ENCODE data around the gene RTKN. TPM values are rescaled to one million over a fixed set of nuclear protein-coding genes. Genes with fewer than 3 reads are reported as not detected.

RTKN gene
- total RNA-seq, 1 experiment from 2014 or later: 94.0 TPM

DNA sequence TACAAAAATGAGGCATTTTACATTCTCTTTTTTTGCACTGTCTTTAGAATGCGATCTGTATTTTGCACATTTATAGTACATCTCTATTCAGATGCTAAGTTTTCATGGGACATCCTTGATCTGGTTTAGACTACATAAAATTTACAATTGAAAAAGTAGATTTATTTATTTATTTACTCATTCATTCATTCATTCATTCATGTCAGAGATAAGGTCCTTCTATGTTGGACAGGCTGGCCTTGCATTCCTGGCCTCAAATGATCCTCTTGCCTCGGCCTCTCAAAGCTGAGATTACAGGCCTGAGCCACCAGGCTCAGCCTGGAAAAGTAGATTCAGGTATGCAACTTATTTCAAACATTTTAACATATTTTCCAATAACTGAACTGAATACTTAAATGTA is 45.6 kb downstream of the RTKN start (continued):
- TF ChIP-seq, protein P1, sequence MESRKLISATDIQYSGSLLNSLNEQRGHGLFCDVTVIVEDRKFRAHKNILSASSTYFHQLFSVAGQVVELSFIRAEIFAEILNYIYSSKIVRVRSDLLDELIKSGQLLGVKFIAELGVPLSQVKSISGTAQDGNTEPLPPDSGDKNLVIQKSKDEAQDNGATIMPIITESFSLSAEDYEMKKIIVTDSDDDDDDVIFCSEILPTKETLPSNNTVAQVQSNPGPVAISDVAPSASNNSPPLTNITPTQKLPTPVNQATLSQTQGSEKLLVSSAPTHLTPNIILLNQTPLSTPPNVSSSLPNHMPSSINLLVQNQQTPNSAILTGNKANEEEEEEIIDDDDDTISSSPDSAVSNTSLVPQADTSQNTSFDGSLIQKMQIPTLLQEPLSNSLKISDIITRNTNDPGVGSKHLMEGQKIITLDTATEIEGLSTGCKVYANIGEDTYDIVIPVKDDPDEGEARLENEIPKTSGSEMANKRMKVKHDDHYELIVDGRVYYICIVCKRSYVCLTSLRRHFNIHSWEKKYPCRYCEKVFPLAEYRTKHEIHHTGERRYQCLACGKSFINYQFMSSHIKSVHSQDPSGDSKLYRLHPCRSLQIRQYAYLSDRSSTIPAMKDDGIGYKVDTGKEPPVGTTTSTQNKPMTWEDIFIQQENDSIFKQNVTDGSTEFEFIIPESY (IDR thresholded peaks at IDR 0.05; ENCODE audit: extremely low read depth, insufficient replicate concordance, low read length): no peak
- TF ChIP-seq ZNF274 (IDR thresholded peaks at IDR 0.05; ENCODE audit: low read depth, low read length) (no peak), EGR1 (IDR thresholded peaks at IDR 0.05; ENCODE audit: low read depth) (no peak), YY1 (IDR thresholded peaks at IDR 0.05; ENCODE audit: extremely low read depth, insufficient replicate concordance, low read depth, low read length) (no peak), ZFX (IDR thresholded peaks at IDR 0.05) (no peak), FOSL1 (IDR thresholded peaks at IDR 0.05; ENCODE audit: low read depth) (no peak), TCF7L2 (IDR thresholded peaks at IDR 0.05; ENCODE audit: borderline replicate concordance, extremely low read depth, insufficient read depth, insufficient read length) (no peak), EZH2phosphoT487 (IDR thresholded peaks at IDR 0.05; ENCODE audit: borderline replicate concordance) (no peak)

DNA sequence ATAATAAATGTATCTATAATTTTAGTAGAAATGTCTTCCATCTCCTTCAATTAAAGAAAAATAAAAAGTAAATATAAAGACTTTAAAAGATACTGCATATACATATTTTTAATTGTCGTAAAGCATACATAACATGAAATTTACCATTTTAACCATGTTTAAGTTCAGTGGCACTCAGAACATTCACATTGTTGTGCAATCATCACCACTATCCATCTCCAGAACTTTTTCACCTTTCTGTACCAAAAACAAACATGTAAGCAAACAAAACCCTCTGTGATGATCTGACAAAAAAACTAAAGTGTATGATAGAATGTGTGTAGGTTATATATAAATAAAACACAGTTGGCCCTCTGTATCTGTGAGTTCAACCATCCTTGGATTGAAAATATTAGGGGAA is 48.2 kb downstream of the RTKN start:
- ATAC-seq: no peak
- no peak overlapping the region for H3K9ac ChIP-seq (ENCODE audit: low read length)
- H3K27me3 ChIP-seq (ENCODE audit: insufficient read depth, low read length): no peaks in the 10 kb centered on the region
- no peaks in the 10 kb centered on the region for H3K36me3 ChIP-seq (ENCODE audit: control insufficient read depth in 1 of 2, insufficient read depth in 2 of 2, low read length in 2 of 2)
- no peak overlapping the region for H3K4me2 ChIP-seq (ENCODE audit: low read length)
- no peak overlapping the region for H3K4me3 ChIP-seq (replicated peaks in 1 of 2; ENCODE audit: low read depth in 1 of 2, low read length in 2 of 2)
- DNase-seq (ENCODE audit: low read depth, low spot score): no peak
- ChIA-PET POLR2A (no interaction called here), RAD21 (ENCODE audit: low non-redundant PET in 1 of 2, low total read pairs in 2 of 2, uncharacterized antibody in 2 of 2, unreplicated experiment in 2 of 2) (no interaction called here), CTCF (no interaction called here)
- H3K27ac ChIP-seq (ENCODE audit: low read depth, low read length): no peak overlapping the region
- intact Hi-C loops (cut with micrococcal nuclease): loop anchor here (2.0 to 5.0 kb wide), 2 partner anchors 57 to 126 kb away; no protein-coding TSS in a partner anchor
- H2AFZ ChIP-seq (ENCODE audit: low read depth, low read length, poor library complexity, severe bottlenecking): no peak overlapping the region
- H4K20me1 ChIP-seq (ENCODE audit: insufficient read depth): no peaks in the 10 kb centered on the region
- TF ChIP-seq YY1 (IDR thresholded peaks at IDR 0.05; ENCODE audit: extremely low read depth, insufficient replicate concordance, low read depth, low read length): no peak
- no peaks in the 10 kb centered on the region for H3K9me3 ChIP-seq (ENCODE audit: control insufficient read depth in 1 of 2, insufficient read depth in 1 of 2, low read depth in 1 of 2, low read length in 2 of 2)
- BruUV-seq (replicated peaks): no TSS peak
- peaks cover 30% of the 10 kb centered on the region for H3K79me2 ChIP-seq (ENCODE audit: insufficient read depth, low read length)
- H3K9me2 ChIP-seq (ENCODE audit: insufficient read depth): no peaks in the 10 kb centered on the region
- peaks cover 5 to 17% of the 10 kb centered on the region in 2 experiments; a peak in 3 of 4 replicates for H3K4me1 ChIP-seq (ENCODE audit: control insufficient read depth in 1 of 2, insufficient read depth in 2 of 2, low read length in 2 of 2)
